PC-3 (cell line): Measurements from ENCODE around the gene FBXO42. TPM values are rescaled to one million over a fixed set of nuclear protein-coding genes. Genes with fewer than 3 reads are reported as not detected.

Experiments
- ATAC-seq: fragments of 200-7000 bp; cut with Tn5 transposase; 2 replicates; pipeline ENCODE4 v1.9.1; 2020; ENCODE audit warnings: mild to moderate bottlenecking, moderate library complexity
- BruUV-seq: library from RNA; stranded (reverse); fragments of 400-500 nt; replicated peaks from 2 replicates; lab custom pipeline; 2021; lab: Mats Ljungman, UMichigan
- CTCF ChIA-PET: fragments of 300-600 bp; sonication (Branson Sonifier 250); formaldehyde crosslinking; loops from one replicate; lab custom pipeline; 2022; ENCODE audit warnings: antibody characterized with exemption; lab: Charles Lee
- POLR2A ChIA-PET: fragments of 300-600 bp; sonication (Branson Sonifier 250); formaldehyde crosslinking; loops from one replicate; lab custom pipeline; 2022; ENCODE audit warnings: antibody characterized with exemption; ENCODE audit not compliant: unreplicated experiment; lab: Charles Lee
- DNase-seq: peaks from one replicate; pipeline ENCODE4 v3.0.0-alpha.2; 2015
- H2AFZ ChIP-seq: fragments of 300-600 bp; sonication (generic); 2 replicates; pipeline ENCODE4 v1.6.0; 2016; ENCODE audit warnings: antibody characterized with exemption, low read length
- H3F3A ChIP-seq: fragments of 300-600 bp; sonication (generic); one replicate; pipeline ENCODE4 v1.6.0; 2017; ENCODE audit warnings: antibody characterized with exemption, low read length, control low read depth, mild to moderate bottlenecking; ENCODE audit not compliant: unreplicated experiment
- H3K27ac ChIP-seq: fragments of 300-600 bp; sonication (generic); 2 replicates; pipeline ENCODE4 v1.5.1; 2016; ENCODE audit warnings: mild to moderate bottlenecking, low read length
- H3K27me3 ChIP-seq: fragments of 300-600 bp; sonication (generic); 2 replicates; pipeline ENCODE4 v1.6.1; 2016; ENCODE audit warnings: low read length, mixed read lengths
- H3K36me3 ChIP-seq: fragments of 300-600 bp; sonication (generic); 2 replicates; pipeline ENCODE4 v1.6.1; 2016; ENCODE audit warnings: low read depth, mixed run types, low read length, mixed read lengths
- H3K4me1 ChIP-seq: fragments of 300-600 bp; sonication (generic); 2 replicates; pipeline ENCODE4 v1.5.1; 2016; ENCODE audit warnings: low read length; ENCODE audit not compliant: insufficient read depth
- H3K4me2 ChIP-seq: fragments of 300-600 bp; sonication (generic); 2 replicates; pipeline ENCODE4 v1.6.0; 2016; ENCODE audit warnings: low read length
- H3K4me3 ChIP-seq: fragments of 300-600 bp; sonication (generic); 2 replicates; pipeline ENCODE4 v1.5.1; 2016; ENCODE audit warnings: mild to moderate bottlenecking, low read length, mixed read lengths
- H3K79me2 ChIP-seq: fragments of 300-600 bp; sonication (generic); 2 replicates; pipeline ENCODE4 v1.6.1; 2017; ENCODE audit warnings: low read length, mixed read lengths
- H3K9ac ChIP-seq: fragments of 300-600 bp; sonication (generic); 2 replicates; pipeline ENCODE4 v1.6.0; 2016; ENCODE audit warnings: mild to moderate bottlenecking, low read length
- H3K9me2 ChIP-seq: fragments of 300-600 bp; sonication (generic); replicated peaks from 2 replicates; pipeline ENCODE4 v1.6.1; 2016; ENCODE audit warnings: mixed run types, low read length, mixed read lengths
- H3K9me3 ChIP-seq: fragments of 300-600 bp; sonication (generic); 2 replicates; pipeline ENCODE4 v1.6.1; 2016; ENCODE audit warnings: low read length, mixed read lengths
- H4K20me1 ChIP-seq: fragments of 300-600 bp; sonication (generic); 2 replicates; pipeline ENCODE4 v1.6.1; 2016; ENCODE audit warnings: low read length, mixed read lengths
- CTCF ChIP-seq: fragments of 300-600 bp; sonication (generic); conservative IDR thresholded peaks from 2 replicates; pipeline ENCODE4 v1.5.1; 2017; ENCODE audit warnings: antibody characterized with exemption, low read depth, mild to moderate bottlenecking, low read length
- EZH2 ChIP-seq: fragments of 300-600 bp; sonication (generic); IDR thresholded peaks from one replicate; pipeline ENCODE4 v1.6.1; 2017; ENCODE audit warnings: antibody characterized with exemption, mild to moderate bottlenecking, low read length; ENCODE audit not compliant: unreplicated experiment
- EZH2phosphoT487 ChIP-seq: fragments of 300-600 bp; sonication (generic); IDR thresholded peaks from 2 replicates; pipeline ENCODE4 v1.6.1; 2018; ENCODE audit warnings: mild to moderate bottlenecking, antibody characterized with exemption, low read length, borderline replicate concordance
- intact Hi-C: fragments of 100-400 bp; cut with micrococcal nuclease; formaldehyde crosslinking; loops from 2 replicates; pipeline ENCODE4 v1.9.0; 2023
- total RNA-seq: library from RNA; depleted of rRNA; stranded (reverse); fragments of >200 nt; gene quantifications from 2 replicates; pipeline ENCODE4 v1.2.3, GENCODE V29; 2014

FBXO42 gene
- total RNA-seq, 1 experiment from 2014 or later, result 16.0 TPM

GRCh38 chr1:16206547-16207317, 145.5 kb downstream of the FBXO42 start:
- Histone ChIP-seq H3K9me2 (no peaks in the 10 kb centered on the region), H3K4me1 (peaks cover 12% of the 10 kb centered on the region), H4K20me1 (no peaks in the 10 kb centered on the region), H2AFZ (peak overlapping the region; percentile 71), H3K4me3 (peak overlapping the region; percentile 71), H3K9ac (peak overlapping the region; percentile 62), H3K27ac (peak overlapping the region; percentile 82), H3F3A (no peaks in the 10 kb centered on the region), H3K4me2 (peak overlapping the region; percentile 92), H3K36me3 (no peaks in the 10 kb centered on the region), H3K79me2 (peaks cover 6% of the 10 kb centered on the region; the same call in 1 of the 2 replicates), H3K27me3 (no peaks in the 10 kb centered on the region), H3K9me3 (no peaks in the 10 kb centered on the region)
- ChIA-PET CTCF (interaction anchor here (0.5 to 1.3 kb wide), 3 partner anchors 10 to 128 kb away, joined by 3 to 10 read pairs (median 5); no protein-coding TSS in a partner anchor), POLR2A (interaction anchor here (0.6 to 1.0 kb wide), 4 partner anchors 10 to 75 kb away, joined by 3 to 5 read pairs (median 4); no protein-coding TSS in a partner anchor)
- DNase-seq (peak; percentile 97), ATAC-seq (peak; percentile 96)
- intact Hi-C loops, result loop anchor here (5.0 kb wide), 1 partner anchor 36 kb away; no protein-coding TSS in a partner anchor
- TF ChIP-seq EZH2phosphoT487 (no peak), CTCF (no peak), EZH2 (no peak)
- no TSS peak for BruUV-seq

GRCh38 chr1:16205891-16206546, 146.3 kb downstream of the FBXO42 start:
- no peaks in the 10 kb centered on the region for H3K36me3 ChIP-seq
- ChIA-PET POLR2A (no interaction called here), CTCF (interaction anchor here (1.3 kb wide), 1 partner anchor 11 kb away, joined by 5 read pairs; no protein-coding TSS in a partner anchor)
- TSS peak; percentile 56 for BruUV-seq
- no peaks in the 10 kb centered on the region for H3K9me2 ChIP-seq
- no peak for DNase-seq
- peak; percentile 1 for ATAC-seq
- no peak overlapping the region for H3K27ac ChIP-seq
- H3K79me2 ChIP-seq, result peaks cover 6% of the 10 kb centered on the region; the same call in 1 of the 2 replicates
- peak overlapping the region; percentile 71 for H3K4me3 ChIP-seq
- H3K4me2 ChIP-seq, result peak overlapping the region; percentile 92
- H3K9me3 ChIP-seq, result no peaks in the 10 kb centered on the region
- peak overlapping the region; percentile 50; the same call in 1 of the 2 replicates for H2AFZ ChIP-seq
- H3K27me3 ChIP-seq, result no peaks in the 10 kb centered on the region
- H3K9ac ChIP-seq, result peak overlapping the region; percentile 50
- H3F3A ChIP-seq, result no peaks in the 10 kb centered on the region
- H4K20me1 ChIP-seq, result no peaks in the 10 kb centered on the region
- H3K4me1 ChIP-seq, result peaks cover 12% of the 10 kb centered on the region
- TF ChIP-seq CTCF (no peak), EZH2phosphoT487 (no peak), EZH2 (no peak)
- intact Hi-C loops, result loop anchor here (5.0 kb wide), 1 partner anchor 36 kb away; no protein-coding TSS in a partner anchor
